Measurements from ENCODE around the gene FAM184A. TPM values are rescaled to one million over a fixed set of nuclear protein-coding genes. Genes with fewer than 3 reads are reported as not detected.

Gene FAM184A
- total and polyA plus RNA-seq, 2 donors (not counting 3 experiments of a cell fraction or from before 2014, with no cell fraction given) = 0.04 to 0.84 TPM

- DNase-seq (ENCODE audit: low read depth, low spot score) (no peak), FAIRE-seq (no peak)
- POLR2A ChIA-PET = no interaction called here
- Histone ChIP-seq H2AFZ (ENCODE audit: low read depth, low read length) (no peak overlapping the region), H3K36me3 (ENCODE audit: control insufficient read depth in 2 of 2, extremely low read depth in 1 of 2, insufficient read depth in 2 of 2, low read length in 2 of 2) (no peaks in the 10 kb centered on the region), H3K79me2 (ENCODE audit: control insufficient read depth, insufficient read depth, low read length) (no peaks in the 10 kb centered on the region), H3K4me2 (ENCODE audit: insufficient read depth, low read length) (no peak overlapping the region), H3K4me3 (replicated peaks in 1 of 3; ENCODE audit: insufficient read depth in 1 of 3, low read depth in 1 of 3, low read length in 3 of 3) (no peak overlapping the region), H4K20me1 (replicated peaks; ENCODE audit: control insufficient read depth, extremely low read depth, insufficient read depth, low read length) (no peaks in the 10 kb centered on the region), H3K27ac (ENCODE audit: insufficient read depth, low read depth, low read length) (no peak overlapping the region), H3K9ac (replicated peaks; ENCODE audit: extremely low read depth, insufficient read depth, low read length) (no peak overlapping the region), H3K27me3 (ENCODE audit: control insufficient read depth in 2 of 2, insufficient read depth in 2 of 2, low read length in 2 of 2) (no peaks in the 10 kb centered on the region), H3K9me1 (replicated peaks; ENCODE audit: control insufficient read depth, extremely low read depth, insufficient read depth, low read length) (no peaks in the 10 kb centered on the region), H3K4me1 (ENCODE audit: control insufficient read depth, extremely low read depth, insufficient read depth, low read length) (peaks cover 6% of the 10 kb centered on the region), H3K9me3 (replicated peaks; ENCODE audit: control insufficient read depth, insufficient read depth, low read length) (no peaks in the 10 kb centered on the region)
- TF ChIP-seq JUN (IDR thresholded peaks at IDR 0.05; ENCODE audit: borderline replicate concordance, insufficient read depth, insufficient read length, low read depth) (no peak), FOS (IDR thresholded peaks at IDR 0.05; ENCODE audit: borderline replicate concordance, insufficient read depth, low read length) (no peak), GATA2 (IDR thresholded peaks at IDR 0.05; ENCODE audit: insufficient read depth, insufficient read length, low read depth, low read length) (no peak), POLR2AphosphoS5 (IDR thresholded peaks at IDR 0.05; ENCODE audit: insufficient read depth, low read depth, low read length) (no peak), POLR2A (IDR thresholded peaks at IDR 0.05; ENCODE audit: low read depth, low read length) (no peak)
- no TSS peak for BruUV-seq (replicated peaks)
- CTCF ChIA-PET = no interaction called here
- dilution Hi-C loops (cut with MboI; ENCODE audit: extremely low pct_ligation_motif_present, low sequenced_read_pairs) (no loop called here), intact Hi-C loops (cut with micrococcal nuclease) (no loop called here)
Measured at GRCh38 chr6:119026822-119027221, 51.6 kb downstream of the FAM184A start.

GRCh38 chr6:119025793-119026192, 52.7 kb downstream of the FAM184A start:
- H3K4me3 ChIP-seq (replicated peaks in 1 of 3; ENCODE audit: insufficient read depth in 1 of 3, low read depth in 1 of 3, low read length in 3 of 3) = no peak overlapping the region
- FAIRE-seq (no peak), DNase-seq (ENCODE audit: low read depth, low spot score) (no peak)
- CTCF ChIA-PET = no interaction called here
- no peaks in the 10 kb centered on the region for H3K9me1 ChIP-seq (replicated peaks; ENCODE audit: control insufficient read depth, extremely low read depth, insufficient read depth, low read length)
- no peaks in the 10 kb centered on the region for H3K79me2 ChIP-seq (ENCODE audit: control insufficient read depth, insufficient read depth, low read length)
- H3K27me3 ChIP-seq (ENCODE audit: control insufficient read depth in 2 of 2, insufficient read depth in 2 of 2, low read length in 2 of 2) = no peaks in the 10 kb centered on the region
- H4K20me1 ChIP-seq (replicated peaks; ENCODE audit: control insufficient read depth, extremely low read depth, insufficient read depth, low read length) = no peaks in the 10 kb centered on the region
- no peak overlapping the region for H3K9ac ChIP-seq (replicated peaks; ENCODE audit: extremely low read depth, insufficient read depth, low read length)
- no peak overlapping the region for H3K27ac ChIP-seq (ENCODE audit: insufficient read depth, low read depth, low read length)
- intact Hi-C loops (cut with micrococcal nuclease) = no loop called here
- dilution Hi-C loops (cut with MboI; ENCODE audit: extremely low pct_ligation_motif_present, low sequenced_read_pairs) = no loop called here
- no peak overlapping the region for H3K4me2 ChIP-seq (ENCODE audit: insufficient read depth, low read length)
- no peaks in the 10 kb centered on the region for H3K36me3 ChIP-seq (ENCODE audit: control insufficient read depth in 2 of 2, extremely low read depth in 1 of 2, insufficient read depth in 2 of 2, low read length in 2 of 2)
- peaks cover 6% of the 10 kb centered on the region for H3K4me1 ChIP-seq (ENCODE audit: control insufficient read depth, extremely low read depth, insufficient read depth, low read length)
- POLR2A ChIA-PET = no interaction called here
- TF ChIP-seq POLR2AphosphoS5 (IDR thresholded peaks at IDR 0.05; ENCODE audit: insufficient read depth, low read depth, low read length) = no peak
- no peak for TF ChIP-seq MAX (IDR thresholded peaks at IDR 0.05; ENCODE audit: insufficient read depth, insufficient read length)
- TF ChIP-seq CTCF (IDR thresholded peaks at IDR 0.05; ENCODE audit: extremely low read depth in 1 of 2, insufficient read depth in 1 of 2, low read depth in 1 of 2, low read length in 2 of 2) = no peak
- no peak for TF ChIP-seq EZH2 (IDR thresholded peaks at IDR 0.05; ENCODE audit: borderline replicate concordance, low read depth, low read length, severe bottlenecking)
- TF ChIP-seq MYC (IDR thresholded peaks at IDR 0.05; ENCODE audit: low read depth, low read length) = no peak
- TF ChIP-seq GATA2 (IDR thresholded peaks at IDR 0.05; ENCODE audit: insufficient read depth, insufficient read length, low read depth, low read length) = no peak
- TF ChIP-seq POLR2A (IDR thresholded peaks at IDR 0.05; ENCODE audit: low read depth, low read length) = no peak
- TF ChIP-seq JUN (IDR thresholded peaks at IDR 0.05; ENCODE audit: borderline replicate concordance, insufficient read depth, insufficient read length, low read depth) = no peak
- no peak for TF ChIP-seq FOS (IDR thresholded peaks at IDR 0.05; ENCODE audit: borderline replicate concordance, insufficient read depth, low read length)
- no peaks in the 10 kb centered on the region for H3K9me3 ChIP-seq (replicated peaks; ENCODE audit: control insufficient read depth, insufficient read depth, low read length)
- no peak overlapping the region for H2AFZ ChIP-seq (ENCODE audit: low read depth, low read length)
- BruUV-seq (replicated peaks) = no TSS peak

Measured in endothelial cell of umbilical vein (primary cell).